Tongue (tissue), 2 donors: ENCODE results near the gene DOCK6. TPM values are rescaled to one million over a fixed set of nuclear protein-coding genes. Genes with fewer than 3 reads are reported as not detected.
A peak's percentile ranks its signal among the peaks of the same experiment; 100 is the strongest.

Experiments
- DNase-seq: peaks from one replicate; pipeline ENCODE4 v3.0.0-alpha.2; 2015
- total RNA-seq: library from RNA; depleted of rRNA; stranded (reverse); fragments of >200 nt; gene quantifications from one replicate; pipeline ENCODE4 v1.2.3, GENCODE V29; 2014

Gene DOCK6
- total RNA-seq, 1 donor from 2014 or later, result 23.2 TPM

DNA sequence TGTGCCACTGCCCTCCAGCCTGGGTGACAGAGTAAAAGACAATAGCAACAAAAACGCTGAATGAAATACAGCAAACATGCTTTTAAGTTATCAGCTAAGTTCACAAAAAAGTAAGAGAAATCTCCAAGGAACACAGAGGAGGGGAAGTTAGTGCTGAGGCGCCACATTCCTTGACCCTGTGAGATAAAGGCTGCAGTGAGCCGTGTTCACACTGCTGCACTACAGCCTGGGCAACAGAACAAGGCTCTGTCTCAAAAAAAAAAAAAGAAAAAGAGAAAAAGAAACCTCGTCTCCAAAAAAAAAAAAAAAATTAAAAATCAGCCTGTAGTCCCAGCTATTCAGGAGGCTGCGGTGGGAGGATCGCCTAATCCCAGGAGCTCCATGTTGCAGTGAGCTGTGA, 16.3 kb upstream of the DOCK6 start:
- DNase-seq, result no peak

DNA sequence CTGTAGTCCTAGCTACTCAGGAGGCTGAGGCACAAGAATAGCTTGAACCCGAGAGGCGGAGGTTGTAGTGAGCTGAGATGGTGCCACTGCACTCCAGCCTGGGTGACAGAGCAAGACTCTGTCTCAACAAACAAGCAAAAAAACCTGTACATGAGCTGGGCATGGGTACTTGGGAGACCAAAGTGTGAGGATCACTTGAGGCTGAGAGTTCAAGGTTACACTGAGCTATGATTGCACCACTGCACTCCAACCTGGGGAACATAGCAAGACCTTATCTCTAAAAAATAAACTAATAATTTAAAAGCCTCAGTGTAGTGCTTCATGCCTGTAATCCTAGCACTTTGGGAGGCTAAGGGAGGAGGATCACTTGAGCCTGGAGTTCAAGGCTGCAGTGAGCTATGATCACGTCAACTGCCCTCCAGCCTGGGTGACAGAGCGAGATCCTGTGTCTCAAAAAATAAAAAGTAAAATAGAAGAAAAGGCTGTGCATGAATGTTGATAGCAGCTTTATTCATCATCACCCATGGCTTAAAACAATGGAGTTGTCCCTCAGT, 12.3 kb upstream of the DOCK6 start:
- no peak for DNase-seq

DNA sequence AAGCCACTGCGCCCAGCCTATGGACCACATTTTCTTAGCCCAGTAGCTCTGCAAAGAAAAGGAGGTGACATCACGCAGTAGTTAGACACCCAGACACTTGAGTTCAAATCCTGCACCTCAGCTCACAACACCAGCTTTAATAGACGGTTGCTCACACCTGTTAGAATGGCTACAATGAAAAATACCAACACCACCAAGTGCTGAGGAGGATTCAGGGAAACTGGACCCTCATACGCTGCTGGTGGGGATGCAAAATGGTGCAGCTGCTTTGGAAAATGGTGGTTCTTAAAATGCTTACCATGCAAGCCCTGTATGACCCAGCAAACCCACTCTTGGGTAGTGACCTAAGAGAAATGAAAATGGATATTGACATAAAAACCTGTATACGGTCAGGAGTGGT, 11.7 kb upstream of the DOCK6 start:
- no peak for DNase-seq

DNA sequence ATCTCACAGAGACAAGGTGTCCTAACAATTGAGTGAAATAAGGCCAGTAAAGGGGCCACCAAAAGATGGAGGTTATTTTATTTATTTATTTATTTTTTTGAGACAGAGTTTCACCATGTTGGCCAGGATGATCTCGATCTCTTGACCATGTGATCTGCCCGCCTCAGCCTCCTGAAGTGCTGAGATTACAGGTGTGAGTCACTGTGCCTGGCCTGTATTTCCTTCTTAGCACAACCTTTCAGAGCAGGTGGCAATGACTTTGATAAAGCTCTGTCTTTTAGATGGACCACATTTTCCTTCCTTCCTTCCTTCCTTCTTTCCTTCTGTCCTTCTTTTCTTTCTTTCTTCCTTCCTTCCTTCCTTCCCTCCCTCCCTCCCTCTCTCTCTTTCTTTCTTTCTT, 11.0 kb upstream of the DOCK6 start:
- DNase-seq, result no peak

DNA sequence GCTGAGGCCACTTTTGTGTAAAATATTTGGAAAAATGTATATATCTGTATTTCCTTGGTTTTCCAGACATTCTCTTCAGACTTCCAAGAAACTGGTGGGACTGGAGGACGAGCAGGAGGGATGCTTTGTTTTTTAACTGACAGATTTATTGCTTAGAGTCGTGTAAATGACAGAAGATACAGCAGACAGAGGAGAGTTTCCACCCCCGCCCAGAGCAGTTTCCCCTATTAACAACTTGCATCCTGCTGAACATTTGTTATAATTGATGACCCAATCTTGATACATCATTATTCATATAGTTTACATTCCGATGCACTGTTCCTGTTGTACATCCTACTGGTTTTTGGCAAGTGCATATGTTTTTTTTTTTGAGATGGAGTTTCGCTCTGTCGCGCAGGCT, 7.1 kb upstream of the DOCK6 start:
- DNase-seq, result no peak

DNA sequence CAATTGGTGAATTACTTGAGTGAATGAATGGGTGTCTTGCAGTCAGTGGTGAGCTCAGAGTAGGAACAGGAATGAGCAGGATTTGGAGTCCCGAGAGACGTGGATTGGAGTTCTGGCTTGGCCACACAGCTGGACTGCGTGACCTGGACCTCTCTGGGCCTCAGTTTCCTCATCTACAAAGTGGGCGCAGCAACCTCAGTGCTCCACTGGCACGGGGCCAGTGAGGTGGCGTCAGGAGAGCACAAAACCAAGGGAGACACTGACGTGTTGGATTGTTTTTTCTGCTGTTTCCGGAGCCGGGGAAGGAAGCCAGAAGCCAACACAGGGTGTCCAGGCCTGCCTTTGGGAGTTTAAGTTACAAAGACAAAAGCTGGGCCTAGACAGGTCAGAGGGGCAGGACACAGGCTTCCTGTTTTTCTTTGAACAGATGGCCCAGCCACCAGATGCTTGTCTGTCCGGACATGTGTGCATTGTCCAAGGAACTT, 6.5 kb upstream of the DOCK6 start:
- peak; percentile 74 for DNase-seq

DNA sequence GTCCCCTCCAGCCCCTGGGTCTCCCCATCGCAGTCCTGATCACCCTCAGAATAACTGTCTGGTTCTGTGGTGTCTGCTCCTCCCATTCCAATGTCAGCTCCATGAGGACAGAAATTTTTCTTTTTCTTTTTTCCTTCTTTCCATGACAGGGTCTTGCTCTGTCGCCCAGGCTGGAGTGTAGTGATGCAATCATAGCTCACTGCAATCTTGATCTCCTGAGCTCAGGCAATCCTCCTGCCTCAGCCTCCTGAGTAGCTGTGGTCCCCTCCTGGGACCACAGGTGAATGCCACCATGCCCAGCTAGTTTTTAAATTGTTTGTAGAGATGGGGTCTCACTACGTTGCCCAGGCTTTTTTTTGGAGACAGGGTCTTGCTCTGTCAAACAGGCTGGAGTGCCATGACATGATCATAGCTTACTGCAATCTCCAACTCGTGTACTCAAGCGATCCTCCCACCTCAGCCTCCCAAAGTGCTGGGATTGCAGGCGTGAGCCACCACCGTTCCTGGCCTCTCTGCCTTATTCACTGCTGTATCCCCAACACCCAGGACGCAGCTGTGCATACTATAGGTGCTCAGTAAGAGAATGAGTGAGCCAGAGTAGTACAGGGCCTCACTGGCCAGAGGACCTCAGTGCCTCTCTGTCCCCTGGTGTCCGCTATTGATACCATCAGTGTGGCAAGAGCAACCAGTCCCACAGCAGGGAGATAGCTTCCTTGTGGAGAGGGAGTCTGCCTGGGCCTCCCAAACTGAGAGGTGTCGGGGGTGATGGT, 5.2 kb upstream of the DOCK6 start:
- DNase-seq, result no peak

DNA sequence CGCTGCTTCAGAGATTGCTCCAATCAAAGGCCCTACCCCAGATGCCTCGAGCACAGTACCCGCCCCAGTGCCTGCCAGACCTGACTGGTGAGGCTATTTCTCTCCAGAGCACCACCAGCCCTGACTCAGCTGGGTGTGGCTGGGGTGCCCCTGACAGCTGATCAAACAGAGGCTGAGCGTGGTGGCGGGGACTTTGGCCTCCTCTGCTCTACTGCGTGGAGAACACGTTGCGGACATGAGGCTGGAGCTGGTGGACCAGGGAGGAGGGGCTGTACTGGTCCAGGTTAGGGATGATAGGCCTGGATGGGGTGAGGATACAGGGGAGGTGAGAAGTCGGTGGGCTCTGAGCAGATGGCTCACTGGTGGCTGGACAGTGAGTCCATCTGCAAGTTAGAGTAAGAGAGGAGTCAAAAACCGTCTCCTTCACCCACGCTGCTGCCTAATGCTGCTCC, 3.5 kb upstream of the DOCK6 start:
- peak; percentile 50 for DNase-seq

DNA sequence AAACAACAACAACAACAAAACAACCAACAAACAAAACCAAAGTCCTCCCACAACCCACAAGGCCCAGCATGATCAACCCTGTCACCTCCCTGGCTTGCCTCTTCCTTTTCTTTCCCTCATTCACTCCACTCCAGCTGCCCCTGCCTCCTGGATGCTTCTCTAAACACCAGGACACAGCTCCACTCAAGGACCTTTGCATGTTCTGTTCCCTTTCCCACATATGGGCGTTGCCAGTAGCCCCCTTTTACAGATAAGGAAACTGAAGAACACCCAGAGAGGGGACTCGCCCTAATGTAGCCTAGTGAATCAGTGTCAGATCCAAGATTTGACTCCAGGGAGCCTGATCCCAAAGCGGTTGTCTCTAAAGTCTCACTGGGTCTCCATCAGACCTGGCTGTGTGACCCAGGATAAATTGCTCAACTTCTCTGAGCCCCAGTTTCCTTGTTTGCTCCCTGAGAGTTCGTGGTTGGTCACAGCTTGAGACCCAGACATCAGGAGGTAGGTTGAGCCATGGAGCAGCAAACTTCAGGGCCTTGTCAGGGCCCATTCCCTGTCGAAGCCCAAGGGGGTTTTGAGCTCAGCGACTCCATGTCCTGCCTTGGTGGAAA, 3.0 kb upstream of the DOCK6 start:
- DNase-seq, result no peak

DNA sequence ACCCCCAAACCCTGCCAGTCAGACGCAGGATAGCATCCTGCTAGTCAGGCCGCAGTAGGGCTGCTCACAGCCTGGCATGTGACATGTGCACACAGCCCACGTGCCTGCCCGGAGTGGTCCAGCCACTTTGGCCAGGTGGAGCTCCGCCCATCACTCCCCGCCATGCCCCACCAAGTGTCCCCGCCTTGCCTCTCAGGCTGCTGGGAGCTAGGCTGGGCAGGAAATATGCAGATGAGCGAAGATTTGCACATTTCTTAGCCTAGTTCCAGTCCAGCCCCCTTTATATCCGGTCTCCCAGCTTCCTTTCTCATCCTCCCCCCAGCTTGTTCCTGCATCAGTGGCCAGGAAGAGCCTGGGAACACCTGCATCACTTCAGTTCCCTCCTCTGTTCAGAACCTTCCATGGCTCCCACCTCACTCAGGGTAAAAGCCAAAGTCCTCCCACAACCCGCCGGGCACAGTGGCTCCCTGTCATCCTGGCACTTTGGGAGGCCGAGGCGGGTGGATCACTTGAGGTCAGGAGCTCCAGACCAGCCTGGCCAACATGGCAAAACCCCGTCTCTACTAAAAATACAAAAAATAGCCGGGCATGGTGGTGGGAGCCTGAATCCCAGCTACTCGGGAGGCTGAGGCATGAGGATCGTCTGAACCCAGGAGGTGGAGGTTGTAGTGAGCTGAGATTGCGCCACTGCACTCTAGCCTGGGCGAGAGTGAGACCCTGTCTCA, 2.3 kb upstream of the DOCK6 start:
- peak; percentile 44 for DNase-seq

DNA sequence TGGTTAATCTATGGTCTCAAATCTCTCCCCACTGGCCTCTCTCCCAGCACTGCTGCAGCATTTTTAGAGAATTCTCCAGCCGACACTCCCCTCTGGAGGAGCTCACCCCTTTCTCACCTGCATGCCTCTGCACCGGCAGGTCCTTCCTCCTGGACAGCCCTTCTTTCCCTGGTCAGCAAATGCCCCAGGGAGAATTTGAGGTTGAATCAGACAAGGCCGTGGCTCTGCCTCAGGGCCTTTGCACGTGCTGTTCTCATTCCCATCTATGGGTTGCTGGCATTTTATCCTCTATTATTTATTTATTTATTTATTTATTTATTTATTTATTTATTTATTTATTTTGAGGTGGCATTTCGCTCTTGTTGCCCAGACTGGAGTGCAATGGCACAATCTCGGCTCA, 1.4 kb upstream of the DOCK6 start:
- DNase-seq, result no peak

DNA sequence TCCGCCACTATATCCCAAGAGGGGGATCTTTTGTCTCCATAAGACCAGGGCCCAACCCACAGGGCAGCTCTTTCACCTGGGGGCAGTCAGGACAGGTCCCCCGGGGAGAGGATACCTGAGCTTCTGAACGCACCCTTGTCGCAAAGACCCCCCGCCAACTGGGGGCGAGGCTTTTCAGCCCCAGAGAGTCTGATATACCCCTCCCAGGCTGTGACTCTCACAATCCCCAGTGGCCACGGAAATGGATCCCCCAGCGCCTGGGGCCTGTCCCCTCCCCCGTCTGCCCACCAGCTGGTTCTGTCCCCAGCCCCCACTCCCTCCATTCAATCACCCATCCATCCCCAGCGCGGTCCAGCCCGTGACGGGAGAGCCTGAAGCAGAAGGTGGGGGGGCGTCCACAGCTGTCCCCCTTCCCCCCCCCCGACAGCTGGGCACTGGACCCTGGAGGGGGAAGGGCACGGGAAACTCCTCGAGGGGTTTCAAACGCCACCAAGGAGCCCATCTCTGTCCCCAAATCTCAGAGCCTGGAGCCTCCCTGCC, 823 bp downstream of the DOCK6 start:
- peak; percentile 73 for DNase-seq

DNA sequence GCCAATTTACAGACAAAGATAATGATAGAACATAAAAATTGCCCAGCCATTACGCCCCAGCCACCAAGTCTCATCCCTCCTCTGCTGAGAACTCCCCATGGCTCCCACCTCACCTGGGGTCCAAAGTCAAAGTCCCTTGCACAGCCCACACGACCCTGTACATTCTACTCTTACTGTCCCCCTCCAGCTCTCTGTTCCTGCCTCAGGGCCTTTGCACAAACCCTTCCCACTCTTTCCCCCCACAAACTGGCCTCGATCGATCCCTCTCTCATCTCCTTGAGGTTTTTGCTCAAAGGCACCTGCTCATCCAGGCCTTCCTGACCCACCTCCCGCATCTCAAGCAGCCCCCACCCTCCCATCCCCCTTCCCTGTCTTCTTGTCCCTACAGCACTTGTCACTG, 1.3 kb downstream of the DOCK6 start:
- DNase-seq, result no peak

DNA sequence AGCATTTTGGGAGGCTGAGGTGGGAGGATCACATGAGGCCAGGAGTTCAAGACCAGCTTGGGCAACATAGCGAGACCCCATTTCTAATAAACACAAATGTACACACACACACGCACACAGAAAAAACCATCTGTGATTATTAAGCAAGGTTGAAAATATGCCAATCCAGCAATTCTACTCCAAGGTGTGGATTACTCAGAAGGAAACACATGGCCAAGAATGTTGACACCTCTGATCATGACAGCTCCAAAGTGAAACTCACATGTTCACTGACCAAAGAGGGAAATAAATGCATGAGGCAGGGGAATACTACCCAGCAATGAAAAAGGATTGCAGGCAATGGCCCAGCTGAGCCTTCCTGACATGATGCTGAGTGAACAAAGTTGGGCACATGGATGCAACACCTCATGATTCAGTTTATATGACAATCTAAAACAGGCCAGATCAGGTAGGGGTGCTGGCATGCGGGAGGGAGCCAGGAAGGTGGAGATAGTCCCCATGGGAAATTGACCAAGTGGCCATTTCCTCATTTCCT, 4.4 kb downstream of the DOCK6 start:
- DNase-seq, result no peak

DNA sequence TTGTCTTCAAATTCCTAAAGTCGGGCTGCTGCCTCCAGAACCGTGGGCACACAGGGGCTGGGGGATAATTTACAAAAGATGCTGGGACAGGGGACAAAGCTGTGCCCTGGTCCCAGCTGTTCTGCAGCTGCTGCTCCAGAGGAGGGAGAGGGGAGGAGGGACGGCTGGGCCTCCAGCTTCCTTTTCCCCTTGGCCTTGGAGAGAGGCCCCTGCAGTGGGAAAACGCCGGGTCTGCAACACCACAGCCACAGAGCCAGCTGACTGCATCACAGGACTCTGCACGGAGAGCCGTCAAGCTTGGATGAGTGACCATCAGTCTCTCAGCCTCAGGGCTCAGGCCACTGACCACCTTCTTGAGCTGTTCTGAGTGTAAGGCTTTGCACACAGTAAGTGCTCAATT, 6.1 kb downstream of the DOCK6 start:
- DNase-seq, result peak; percentile 94

DNA sequence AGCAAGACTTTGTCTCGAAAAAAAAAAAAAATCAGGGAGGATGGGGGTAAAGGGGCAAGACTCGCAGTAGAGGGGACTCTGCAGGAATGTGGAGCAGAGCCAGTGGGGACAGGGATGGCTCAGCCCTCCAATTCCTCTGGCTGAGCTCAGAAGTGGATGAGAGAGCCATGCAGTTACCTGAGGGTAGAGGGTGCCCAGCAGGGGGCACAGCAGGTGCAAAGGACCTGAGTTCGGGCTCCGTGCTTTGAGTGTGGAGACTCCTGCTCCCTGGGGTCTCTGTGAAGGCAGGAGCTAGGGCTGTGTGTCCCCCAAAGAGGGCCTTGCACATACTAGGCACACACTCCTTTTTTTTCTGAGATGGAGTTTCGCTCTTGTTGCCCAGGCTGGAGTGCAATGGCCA, 7.7 kb downstream of the DOCK6 start:
- DNase-seq, result no peak

DNA sequence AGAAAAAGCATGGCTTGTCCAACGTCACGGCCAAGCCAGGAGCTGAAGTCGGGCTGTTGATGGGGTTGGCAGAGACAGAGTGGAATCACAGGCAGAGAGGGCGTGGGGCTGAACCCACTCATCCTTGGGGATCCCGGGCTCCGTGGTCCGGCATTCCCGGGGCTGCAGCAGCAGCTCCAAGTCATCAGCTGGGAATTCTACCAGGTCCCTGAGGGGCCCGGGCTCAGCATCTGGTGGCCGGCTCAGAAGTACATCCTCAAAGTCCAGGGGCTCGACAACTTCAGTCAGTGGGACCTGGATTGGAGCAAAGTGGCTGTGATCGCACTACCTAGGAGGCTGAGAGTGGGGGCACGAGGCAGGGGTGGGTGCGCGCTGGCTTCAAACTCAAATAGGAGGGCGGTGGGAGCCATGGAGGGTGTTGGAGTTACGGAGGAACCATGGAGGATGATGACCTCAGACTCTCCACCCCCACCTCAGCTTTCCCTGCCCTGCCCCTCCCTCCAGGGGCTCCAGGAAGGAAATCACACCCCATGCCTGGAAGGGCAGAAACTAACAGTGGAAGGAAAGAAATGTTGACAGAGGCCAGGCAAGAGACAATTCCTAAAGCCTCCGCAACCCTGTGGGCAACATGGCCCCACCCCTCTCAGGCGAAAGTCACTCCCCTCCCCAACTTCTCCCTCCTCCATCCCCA, 9.5 kb downstream of the DOCK6 start:
- no peak for DNase-seq

DNA sequence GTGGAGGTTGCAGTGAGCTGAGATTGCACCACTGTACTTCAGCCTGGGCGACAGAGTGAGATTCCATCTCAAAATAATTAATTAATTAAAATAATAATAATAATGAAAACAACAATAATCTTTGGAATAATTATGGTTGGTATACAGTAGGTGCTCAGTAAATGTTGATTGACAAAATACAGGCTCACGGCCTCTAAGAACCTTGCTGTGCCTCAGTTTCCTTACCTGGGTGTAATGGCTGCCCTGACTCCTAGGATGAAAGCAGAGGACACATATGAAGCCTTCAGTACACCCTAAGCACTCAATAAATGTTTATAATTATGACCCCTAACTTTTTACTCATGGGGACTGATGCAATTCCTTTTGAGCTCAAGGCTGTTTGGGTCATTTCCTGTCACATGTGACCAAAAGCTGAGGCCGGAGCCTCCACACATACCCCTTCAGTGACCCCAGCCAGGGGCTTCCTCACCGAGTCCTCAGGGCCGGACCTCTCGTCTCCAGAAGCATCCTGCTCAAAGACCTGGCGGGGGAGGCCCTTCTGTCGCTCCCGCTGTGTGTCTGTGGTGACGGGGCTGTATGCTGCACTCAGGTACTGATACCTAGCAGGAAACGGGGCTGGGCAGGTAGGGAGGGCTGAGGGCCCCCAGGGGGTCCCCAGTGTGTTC, 10.5 kb downstream of the DOCK6 start:
- no peak for DNase-seq

DNA sequence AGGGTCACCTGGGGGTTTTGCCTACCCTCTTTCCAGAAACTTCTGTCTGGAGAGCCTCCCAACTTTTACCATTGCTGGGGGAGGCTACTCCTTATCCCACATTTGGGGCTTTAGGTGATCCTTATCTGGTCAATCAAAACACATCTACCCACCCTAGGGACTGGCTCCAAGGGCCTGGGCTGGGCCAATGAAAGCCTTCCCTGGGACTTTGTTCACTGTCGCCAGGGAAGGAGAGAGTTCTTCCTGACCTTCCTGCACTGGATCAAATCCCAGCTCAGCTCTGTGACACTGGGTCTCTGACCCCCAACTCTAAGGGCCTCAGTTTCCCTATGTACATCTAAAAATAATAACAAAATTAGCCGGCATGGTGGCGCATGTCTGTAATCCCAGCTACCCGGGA, 11.1 kb downstream of the DOCK6 start:
- no peak for DNase-seq

DNA sequence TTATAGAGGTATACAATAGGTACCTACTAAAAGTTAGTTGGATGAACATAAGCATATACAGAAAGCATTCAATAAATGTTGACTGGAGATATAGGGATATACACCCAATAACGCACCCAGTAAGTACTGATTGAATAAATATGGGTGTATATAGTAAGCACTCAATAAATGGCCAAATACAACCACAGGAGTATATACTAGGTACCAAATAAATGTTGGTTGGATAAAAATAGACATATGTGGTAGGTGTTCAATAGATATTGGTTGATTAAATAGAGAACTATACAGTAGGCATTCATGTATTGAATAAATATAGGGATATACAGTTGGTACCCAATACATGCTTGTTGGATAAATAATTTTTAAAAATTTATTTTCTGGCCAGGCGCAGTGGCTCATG, 13.5 kb downstream of the DOCK6 start:
- DNase-seq, result no peak

DNA sequence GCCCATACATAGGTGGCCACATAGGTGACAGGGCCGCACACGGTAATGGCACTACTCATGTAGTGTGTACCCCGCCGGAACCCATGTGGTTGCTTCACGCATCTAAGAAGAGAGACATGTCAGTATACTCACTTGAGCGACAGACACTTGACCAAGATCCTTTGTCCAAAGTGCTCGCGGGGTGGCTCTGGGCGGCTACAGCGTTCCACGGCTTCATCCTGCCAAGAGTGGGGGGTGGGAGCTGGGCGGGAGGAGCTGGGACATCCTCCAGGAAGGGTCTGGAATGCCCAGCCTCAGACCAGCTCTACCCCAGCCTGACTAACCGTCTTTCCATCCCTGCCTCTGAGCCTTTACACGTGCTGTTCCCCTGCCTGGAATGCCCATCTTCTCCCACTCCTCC, 14.4 kb downstream of the DOCK6 start:
- no peak for DNase-seq
